ENCODE measurements around the gene FYB1.

FYB1 gene

GRCh38 chr5:39120052-39120420, 99.3 kb downstream of the FYB1 start:
- DNase-seq (ENCODE audit: low spot score) = no peak
- Histone ChIP-seq H2BK15ac (ENCODE audit: low read length) (no peak overlapping the region), H4K8ac (ENCODE audit: low read depth, low read length) (no peak overlapping the region), H3K79me1 (ENCODE audit: low read depth, low read length) (no peaks in the 10 kb centered on the region), H2BK5ac (ENCODE audit: low read length) (no peak overlapping the region), H4K91ac (ENCODE audit: low read depth, low read length, poor library complexity) (no peak overlapping the region), H2AFZ (ENCODE audit: low read length) (no peak overlapping the region), H3K9ac (ENCODE audit: low read depth, low read length, poor library complexity) (no peak overlapping the region), H3K14ac (ENCODE audit: low read length) (no peak overlapping the region), H3K27me3 (ENCODE audit: control insufficient read depth in 3 of 3, insufficient read depth in 3 of 3, low read depth in 1 of 3, low read length in 3 of 3) (peaks cover 0 to 5% (median 0%) of the 10 kb centered on the region in 3 experiments), H2AK5ac (ENCODE audit: low read depth, low read length) (no peak overlapping the region), H3K9me3 (replicated peaks in 1 of 2; ENCODE audit: control insufficient read depth in 2 of 2, insufficient read depth in 1 of 2, low read depth in 1 of 2, low read length in 2 of 2) (no peaks in the 10 kb centered on the region), H2BK12ac (ENCODE audit: low read length) (no peak overlapping the region), H3K23ac (ENCODE audit: low read depth, low read length, poor library complexity) (no peak overlapping the region), H3K36me3 (replicated peaks in 1 of 2; ENCODE audit: control insufficient read depth in 2 of 2, insufficient read depth in 2 of 2, low read length in 2 of 2) (no peaks in the 10 kb centered on the region), H2BK120ac (ENCODE audit: low read depth, low read length) (no peak overlapping the region), H3K4me1 (ENCODE audit: control insufficient read depth in 2 of 2, insufficient read depth in 1 of 2, low read depth in 1 of 2, low read length in 2 of 2) (no peaks in the 10 kb centered on the region), H3K27ac (replicated peaks; ENCODE audit: low read length) (no peak overlapping the region), H3K4me2 (ENCODE audit: insufficient read depth, low read length, poor library complexity, severe bottlenecking) (no peak overlapping the region), H3K4me3 (ENCODE audit: low read length in 2 of 2) (no peak overlapping the region), H3K4ac (ENCODE audit: low read length) (no peak overlapping the region), H3K18ac (ENCODE audit: low read length) (no peak overlapping the region)
- WGBS, 2 donors (ENCODE audit: extremely low coverage in 2 of 2, insufficient read length in 2 of 2, insufficient replicate concordance in 1 of 2) = no CpG with 5 or more reads among the region's 1 CpG

GRCh38 chr5:39119404-39120051, 99.8 kb downstream of the FYB1 start:
- Histone ChIP-seq H3K4me3 (ENCODE audit: low read length in 2 of 2) (no peak overlapping the region), H3K9ac (ENCODE audit: low read depth, low read length, poor library complexity) (no peak overlapping the region), H3K4me2 (ENCODE audit: insufficient read depth, low read length, poor library complexity, severe bottlenecking) (no peak overlapping the region), H2BK5ac (ENCODE audit: low read length) (no peak overlapping the region), H2BK120ac (ENCODE audit: low read depth, low read length) (no peak overlapping the region), H3K27me3 (ENCODE audit: control insufficient read depth in 3 of 3, insufficient read depth in 3 of 3, low read depth in 1 of 3, low read length in 3 of 3) (peaks cover 0 to 5% (median 0%) of the 10 kb centered on the region in 3 experiments), H3K23ac (ENCODE audit: low read depth, low read length, poor library complexity) (no peak overlapping the region), H2BK15ac (ENCODE audit: low read length) (no peak overlapping the region), H3K79me1 (ENCODE audit: low read depth, low read length) (no peaks in the 10 kb centered on the region), H3K27ac (replicated peaks; ENCODE audit: low read length) (no peak overlapping the region), H2AFZ (ENCODE audit: low read length) (no peak overlapping the region), H3K14ac (ENCODE audit: low read length) (no peak overlapping the region), H4K8ac (ENCODE audit: low read depth, low read length) (no peak overlapping the region), H3K9me3 (replicated peaks in 1 of 2; ENCODE audit: control insufficient read depth in 2 of 2, insufficient read depth in 1 of 2, low read depth in 1 of 2, low read length in 2 of 2) (no peaks in the 10 kb centered on the region), H3K4me1 (ENCODE audit: control insufficient read depth in 2 of 2, insufficient read depth in 1 of 2, low read depth in 1 of 2, low read length in 2 of 2) (no peaks in the 10 kb centered on the region), H2BK12ac (ENCODE audit: low read length) (no peak overlapping the region), H3K18ac (ENCODE audit: low read length) (no peak overlapping the region), H2AK5ac (ENCODE audit: low read depth, low read length) (no peak overlapping the region), H3K36me3 (replicated peaks in 1 of 2; ENCODE audit: control insufficient read depth in 2 of 2, insufficient read depth in 2 of 2, low read length in 2 of 2) (no peaks in the 10 kb centered on the region), H3K4ac (ENCODE audit: low read length) (no peak overlapping the region), H4K91ac (ENCODE audit: low read depth, low read length, poor library complexity) (no peak overlapping the region)
- DNase-seq (ENCODE audit: low spot score) = no peak
- WGBS, 2 donors (ENCODE audit: extremely low coverage in 2 of 2, insufficient read length in 2 of 2, insufficient replicate concordance in 1 of 2) = no CpG with 5 or more reads among the region's 3 CpGs

DNA sequence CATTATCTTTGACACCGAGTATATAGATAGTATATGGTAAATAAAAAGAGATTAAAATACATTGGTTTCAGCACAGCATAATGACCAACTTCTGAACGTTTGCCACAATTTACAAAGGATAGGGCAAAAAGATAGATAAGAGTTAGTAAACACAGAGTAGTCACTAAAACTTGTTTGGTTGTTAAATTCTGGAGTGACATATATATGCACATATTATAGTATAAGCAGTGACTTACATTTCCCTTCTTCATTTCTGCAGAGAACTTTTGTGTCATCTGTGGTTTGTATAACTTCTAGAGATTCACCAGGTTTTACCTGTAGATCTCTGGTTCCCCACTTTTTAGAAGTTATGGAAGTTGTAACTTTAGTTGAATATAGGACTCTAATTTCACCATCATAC, 100.7 kb downstream of the FYB1 start:
- H3K23ac ChIP-seq (ENCODE audit: low read depth, low read length, poor library complexity) = no peak overlapping the region
- WGBS, 2 donors (ENCODE audit: extremely low coverage in 2 of 2, insufficient read length in 2 of 2, insufficient replicate concordance in 1 of 2) = no CpG with 5 or more reads among the region's 2 CpGs
- no peak overlapping the region for H2BK120ac ChIP-seq (ENCODE audit: low read depth, low read length)

GRCh38 chr5:39117401-39117800, 102.0 kb downstream of the FYB1 start:
- H3K36me3 ChIP-seq (replicated peaks in 1 of 2; ENCODE audit: control insufficient read depth in 2 of 2, insufficient read depth in 2 of 2, low read length in 2 of 2) = no peaks in the 10 kb centered on the region
- H4K8ac ChIP-seq (ENCODE audit: low read depth, low read length) = no peak overlapping the region
- H3K18ac ChIP-seq (ENCODE audit: low read length) = no peak overlapping the region
- no peaks in the 10 kb centered on the region for H3K4me1 ChIP-seq (ENCODE audit: control insufficient read depth in 2 of 2, insufficient read depth in 1 of 2, low read depth in 1 of 2, low read length in 2 of 2)
- H2BK12ac ChIP-seq (ENCODE audit: low read length) = no peak overlapping the region
- no peak overlapping the region for H3K4ac ChIP-seq (ENCODE audit: low read length)
- H3K4me3 ChIP-seq (ENCODE audit: low read length in 2 of 2) = no peak overlapping the region
- peaks cover 0 to 2% (median 0%) of the 10 kb centered on the region in 3 experiments for H3K27me3 ChIP-seq (ENCODE audit: control insufficient read depth in 3 of 3, insufficient read depth in 3 of 3, low read depth in 1 of 3, low read length in 3 of 3)
- H2BK15ac ChIP-seq (ENCODE audit: low read length) = no peak overlapping the region
- H3K23ac ChIP-seq (ENCODE audit: low read depth, low read length, poor library complexity) = no peak overlapping the region
- no peak overlapping the region for H2BK5ac ChIP-seq (ENCODE audit: low read length)
- H3K4me2 ChIP-seq (ENCODE audit: insufficient read depth, low read length, poor library complexity, severe bottlenecking) = no peak overlapping the region
- no peak overlapping the region for H3K27ac ChIP-seq (replicated peaks; ENCODE audit: low read length)
- H3K79me1 ChIP-seq (ENCODE audit: low read depth, low read length) = no peaks in the 10 kb centered on the region
- no peak overlapping the region for H4K91ac ChIP-seq (ENCODE audit: low read depth, low read length, poor library complexity)
- no peak overlapping the region for H3K14ac ChIP-seq (ENCODE audit: low read length)
- no peak for DNase-seq (ENCODE audit: low spot score)
- no peak overlapping the region for H2BK120ac ChIP-seq (ENCODE audit: low read depth, low read length)
- H2AFZ ChIP-seq (ENCODE audit: low read length) = no peak overlapping the region
- H2AK5ac ChIP-seq (ENCODE audit: low read depth, low read length) = no peak overlapping the region
- WGBS, 2 donors (ENCODE audit: extremely low coverage in 2 of 2, insufficient read length in 2 of 2, insufficient replicate concordance in 1 of 2) = no CpG with 5 or more reads among the region's 2 CpGs
- H3K9me3 ChIP-seq (replicated peaks in 1 of 2; ENCODE audit: control insufficient read depth in 2 of 2, insufficient read depth in 1 of 2, low read depth in 1 of 2, low read length in 2 of 2) = no peaks in the 10 kb centered on the region
- H3K9ac ChIP-seq (ENCODE audit: low read depth, low read length, poor library complexity) = no peak overlapping the region

More for the DNA sequence above, 100.7 kb downstream of the FYB1 start:
- Histone ChIP-seq H4K8ac (ENCODE audit: low read depth, low read length) (no peak overlapping the region), H3K4ac (ENCODE audit: low read length) (no peak overlapping the region), H2BK15ac (ENCODE audit: low read length) (no peak overlapping the region), H3K9ac (ENCODE audit: low read depth, low read length, poor library complexity) (no peak overlapping the region), H2BK5ac (ENCODE audit: low read length) (no peak overlapping the region), H3K18ac (ENCODE audit: low read length) (no peak overlapping the region), H2AFZ (ENCODE audit: low read length) (no peak overlapping the region), H3K14ac (ENCODE audit: low read length) (no peak overlapping the region), H2BK12ac (ENCODE audit: low read length) (no peak overlapping the region), H3K4me3 (ENCODE audit: low read length in 2 of 2) (no peak overlapping the region), H2AK5ac (ENCODE audit: low read depth, low read length) (no peak overlapping the region), H4K91ac (ENCODE audit: low read depth, low read length, poor library complexity) (no peak overlapping the region), H3K79me1 (ENCODE audit: low read depth, low read length) (no peaks in the 10 kb centered on the region), H3K4me1 (ENCODE audit: control insufficient read depth in 2 of 2, insufficient read depth in 1 of 2, low read depth in 1 of 2, low read length in 2 of 2) (no peaks in the 10 kb centered on the region), H3K27me3 (ENCODE audit: control insufficient read depth in 3 of 3, insufficient read depth in 3 of 3, low read depth in 1 of 3, low read length in 3 of 3) (peaks cover 0 to 2% (median 0%) of the 10 kb centered on the region in 3 experiments), H3K27ac (replicated peaks; ENCODE audit: low read length) (no peak overlapping the region), H3K9me3 (replicated peaks in 1 of 2; ENCODE audit: control insufficient read depth in 2 of 2, insufficient read depth in 1 of 2, low read depth in 1 of 2, low read length in 2 of 2) (no peaks in the 10 kb centered on the region), H3K4me2 (ENCODE audit: insufficient read depth, low read length, poor library complexity, severe bottlenecking) (no peak overlapping the region), H3K36me3 (replicated peaks in 1 of 2; ENCODE audit: control insufficient read depth in 2 of 2, insufficient read depth in 2 of 2, low read length in 2 of 2) (no peaks in the 10 kb centered on the region)
- no peak for DNase-seq (ENCODE audit: low spot score)

All from neuronal stem cell (in vitro differentiated cells).